Neural progenitor cell (in vitro differentiated cells): Measurements from ENCODE around the gene CHD6. TPM values are rescaled to one million over a fixed set of nuclear protein-coding genes. Genes with fewer than 3 reads are reported as not detected.

Source experiments
- DNase-seq: peaks from one replicate; pipeline ENCODE4 v3.0.0-alpha.2; 2016; ENCODE audit warnings: low spot score
- H2AFZ ChIP-seq: fragments of 200-600 bp; sonication (generic); replicated peaks from 2 replicates; pipeline ENCODE4 v1.6.1; 2016; ENCODE audit warnings: antibody characterized with exemption
- H3F3A ChIP-seq: fragments of 200-600 bp; sonication (generic); 2 replicates; pipeline ENCODE4 v1.6.1; 2016; ENCODE audit warnings: antibody characterized with exemption, low read depth
- H3K27ac ChIP-seq: fragments of 200-600 bp; sonication (generic); 2 replicates; pipeline ENCODE4 v1.5.1; 2016; ENCODE audit warnings: mild to moderate bottlenecking
- H3K27me3 ChIP-seq: fragments of 200-600 bp; sonication (generic); 2 replicates; pipeline ENCODE4 v1.6.1; 2016; ENCODE audit warnings: mild to moderate bottlenecking, moderate library complexity
- H3K36me3 ChIP-seq: fragments of 200-600 bp; sonication (generic); 2 replicates; pipeline ENCODE4 v1.5.1; 2016
- H3K4me1 ChIP-seq: fragments of 200-600 bp; sonication (generic); 2 replicates; pipeline ENCODE4 v1.6.1; 2016; ENCODE audit warnings: mixed run types
- H3K4me2 ChIP-seq: fragments of 200-600 bp; sonication (generic); 2 replicates; pipeline ENCODE4 v1.6.1; 2016
- H3K4me3 ChIP-seq: fragments of 200-600 bp; sonication (generic); 2 replicates; pipeline ENCODE4 v1.5.1; 2016
- H3K79me2 ChIP-seq: fragments of 200-600 bp; sonication (generic); 2 replicates; pipeline ENCODE4 v1.6.1; 2016; ENCODE audit warnings: low read depth
- H3K9ac ChIP-seq: fragments of 200-600 bp; sonication (generic); 2 replicates; pipeline ENCODE4 v1.6.1; 2016
- H3K9me3 ChIP-seq: fragments of 200-600 bp; sonication (generic); 2 replicates; pipeline ENCODE4 v1.5.1; 2016; ENCODE audit warnings: low read depth
- H4K20me1 ChIP-seq: fragments of 200-600 bp; sonication (generic); 2 replicates; pipeline ENCODE4 v1.6.1; 2016; ENCODE audit warnings: low read depth
- H3K27ac Mint-ChIP-seq: 3 replicates; pipeline ENCODE4 v1.8.0; 2021; ENCODE audit warnings: mixed read lengths
- H3K27me3 Mint-ChIP-seq: 2 replicates; pipeline ENCODE4 v1.8.0; 2022; ENCODE audit warnings: low read depth, mild to moderate bottlenecking, inconsistent platforms, moderate library complexity, mixed read lengths; ENCODE audit not compliant: insufficient read depth
- H3K36me3 Mint-ChIP-seq: 3 replicates; pipeline ENCODE4 v1.8.0; 2021; ENCODE audit warnings: mixed read lengths
- H3K4me1 Mint-ChIP-seq: 3 replicates; pipeline ENCODE4 v1.8.0; 2021; ENCODE audit warnings: mixed read lengths
- H3K4me3 Mint-ChIP-seq: 3 replicates; pipeline ENCODE4 v1.8.0; 2021; ENCODE audit warnings: mild to moderate bottlenecking, moderate library complexity, mixed read lengths
- H3K9me3 Mint-ChIP-seq: 3 replicates; pipeline ENCODE4 v1.8.0; 2020; ENCODE audit warnings: mixed read lengths
- EZH2 ChIP-seq: fragments of 200-600 bp; sonication (generic); IDR thresholded peaks from 2 replicates; pipeline ENCODE4 v1.6.1; 2017; ENCODE audit warnings: antibody characterized with exemption, mild to moderate bottlenecking, moderate library complexity
- EZH2phosphoT487 ChIP-seq: fragments of 200-600 bp; sonication (generic); IDR thresholded peaks from 2 replicates; pipeline ENCODE4 v1.6.1; 2017; ENCODE audit warnings: antibody characterized with exemption
- total RNA-seq: library from RNA; depleted of rRNA; stranded (reverse); fragments of >200 nt; gene quantifications from 2 replicates; pipeline ENCODE4 v1.2.3, GENCODE V29; 2015; ENCODE audit warnings: low replicate concordance
- TF ChIP-seq, protein P1 (sequence below): fragments of 200-600 bp; sonication (generic); IDR thresholded peaks from 2 replicates; pipeline ENCODE4 v1.5.1; 2017; ENCODE audit warnings: antibody characterized with exemption, mild to moderate bottlenecking

The CHD6 gene
- total RNA-seq, 1 donor from 2014 or later: 76.1 TPM

- H3K27ac Mint-ChIP-seq: no peak overlapping the region
- peaks cover 59% of the 10 kb centered on the region for H3K36me3 Mint-ChIP-seq
- TF ChIP-seq EZH2: no peak
- TF ChIP-seq, protein P1, sequence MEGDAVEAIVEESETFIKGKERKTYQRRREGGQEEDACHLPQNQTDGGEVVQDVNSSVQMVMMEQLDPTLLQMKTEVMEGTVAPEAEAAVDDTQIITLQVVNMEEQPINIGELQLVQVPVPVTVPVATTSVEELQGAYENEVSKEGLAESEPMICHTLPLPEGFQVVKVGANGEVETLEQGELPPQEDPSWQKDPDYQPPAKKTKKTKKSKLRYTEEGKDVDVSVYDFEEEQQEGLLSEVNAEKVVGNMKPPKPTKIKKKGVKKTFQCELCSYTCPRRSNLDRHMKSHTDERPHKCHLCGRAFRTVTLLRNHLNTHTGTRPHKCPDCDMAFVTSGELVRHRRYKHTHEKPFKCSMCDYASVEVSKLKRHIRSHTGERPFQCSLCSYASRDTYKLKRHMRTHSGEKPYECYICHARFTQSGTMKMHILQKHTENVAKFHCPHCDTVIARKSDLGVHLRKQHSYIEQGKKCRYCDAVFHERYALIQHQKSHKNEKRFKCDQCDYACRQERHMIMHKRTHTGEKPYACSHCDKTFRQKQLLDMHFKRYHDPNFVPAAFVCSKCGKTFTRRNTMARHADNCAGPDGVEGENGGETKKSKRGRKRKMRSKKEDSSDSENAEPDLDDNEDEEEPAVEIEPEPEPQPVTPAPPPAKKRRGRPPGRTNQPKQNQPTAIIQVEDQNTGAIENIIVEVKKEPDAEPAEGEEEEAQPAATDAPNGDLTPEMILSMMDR: no peak
- TF ChIP-seq EZH2phosphoT487: no peak
- no peak for DNase-seq
- peaks cover 5% of the 10 kb centered on the region for H3K27me3 Mint-ChIP-seq
- no peaks in the 10 kb centered on the region for H4K20me1 ChIP-seq
- H2AFZ ChIP-seq: no peak overlapping the region
- peaks cover 5% of the 10 kb centered on the region for H3K36me3 ChIP-seq
- H3K27ac ChIP-seq: no peak overlapping the region
- H3F3A ChIP-seq: no peaks in the 10 kb centered on the region
- H3K9me3 Mint-ChIP-seq: no peaks in the 10 kb centered on the region
- H3K4me3 ChIP-seq: no peak overlapping the region
- no peaks in the 10 kb centered on the region for H3K9me3 ChIP-seq
- no peak overlapping the region for H3K4me3 Mint-ChIP-seq
- no peak overlapping the region for H3K9ac ChIP-seq
- H3K4me1 Mint-ChIP-seq: no peaks in the 10 kb centered on the region
- no peak overlapping the region for H3K4me2 ChIP-seq
- H3K27me3 ChIP-seq: no peaks in the 10 kb centered on the region
- H3K79me2 ChIP-seq: no peaks in the 10 kb centered on the region
- no peaks in the 10 kb centered on the region for H3K4me1 ChIP-seq
These were observed 163.9 kb downstream of the CHD6 start for GRCh38 chr20:41454250-41454649.

GRCh38 chr20:41453010-41453950 lies 164.9 kb downstream of the CHD6 start:
- no peak overlapping the region for H3K4me3 ChIP-seq
- Mint-ChIP-seq H3K27ac (no peak overlapping the region), H3K4me1 (no peaks in the 10 kb centered on the region), H3K4me3 (no peak overlapping the region), H3K27me3 (peaks cover 5% of the 10 kb centered on the region), H3K36me3 (peaks cover 55% of the 10 kb centered on the region), H3K9me3 (no peaks in the 10 kb centered on the region)
- no peak overlapping the region for H3K27ac ChIP-seq
- H3K4me1 ChIP-seq: no peaks in the 10 kb centered on the region
- peaks cover 5% of the 10 kb centered on the region for H3K36me3 ChIP-seq
- H3K9me3 ChIP-seq: no peaks in the 10 kb centered on the region
- no peak for DNase-seq
- TF ChIP-seq, protein P1: no peak
- H3K27me3 ChIP-seq: no peaks in the 10 kb centered on the region
- H2AFZ ChIP-seq: no peak overlapping the region
- H3F3A ChIP-seq: no peaks in the 10 kb centered on the region
- no peak overlapping the region for H3K9ac ChIP-seq
- no peak overlapping the region for H3K4me2 ChIP-seq
- H3K79me2 ChIP-seq: no peaks in the 10 kb centered on the region
- H4K20me1 ChIP-seq: no peaks in the 10 kb centered on the region

GRCh38 chr20:41452226-41452625 lies 166.0 kb downstream of the CHD6 start:
- TF ChIP-seq EZH2 (no peak), EZH2phosphoT487 (no peak)
- TF ChIP-seq, protein P1: no peak
- Histone ChIP-seq H3K27me3 (no peaks in the 10 kb centered on the region), H2AFZ (no peak overlapping the region), H3K9me3 (no peaks in the 10 kb centered on the region), H3K27ac (no peak overlapping the region), H3K9ac (no peak overlapping the region), H3K36me3 (peaks cover 5% of the 10 kb centered on the region), H3K4me2 (no peak overlapping the region), H3K79me2 (no peaks in the 10 kb centered on the region), H3K4me3 (no peak overlapping the region), H3K4me1 (no peaks in the 10 kb centered on the region), H3F3A (no peaks in the 10 kb centered on the region), H4K20me1 (no peaks in the 10 kb centered on the region)
- H3K36me3 Mint-ChIP-seq: peaks cover 59% of the 10 kb centered on the region
- no peak overlapping the region for H3K27ac Mint-ChIP-seq
- H3K9me3 Mint-ChIP-seq: no peaks in the 10 kb centered on the region
- no peak overlapping the region for H3K4me3 Mint-ChIP-seq
- H3K4me1 Mint-ChIP-seq: no peaks in the 10 kb centered on the region
- DNase-seq: no peak
- H3K27me3 Mint-ChIP-seq: peaks cover 5% of the 10 kb centered on the region
